IPS-20b (cell line): ENCODE data around the gene ATXN2L.
A peak's percentile ranks its signal among the peaks of the same experiment; 100 is the strongest.

Source experiments
- H3K27ac ChIP-seq: one replicate; pipeline ENCODE4 v1.5.1; 2013; ENCODE audit warnings: low read length
- H3K27me3 ChIP-seq: 2 replicates; pipeline ENCODE4 v1.6.1; 2013; ENCODE audit warnings: mild to moderate bottlenecking, low read length, inconsistent platforms; ENCODE audit not compliant: insufficient read depth
- H3K36me3 ChIP-seq: 2 replicates; pipeline ENCODE4 v1.6.1; 2013; ENCODE audit warnings: low read depth, mild to moderate bottlenecking, inconsistent platforms, low read length, moderate library complexity; ENCODE audit not compliant: insufficient read depth
- H3K4me1 ChIP-seq: 2 replicates; pipeline ENCODE4 v1.6.1; 2013; ENCODE audit warnings: mild to moderate bottlenecking, control low read depth, inconsistent platforms, low read length, moderate library complexity; ENCODE audit not compliant: insufficient read depth
- H3K4me3 ChIP-seq: 2 replicates; pipeline ENCODE4 v1.5.1; 2013; ENCODE audit warnings: mild to moderate bottlenecking, low read length, inconsistent platforms
- H3K9ac ChIP-seq: 2 replicates; pipeline ENCODE4 v1.6.1; 2013; ENCODE audit warnings: low read depth, mild to moderate bottlenecking, inconsistent platforms, low read length, moderate library complexity
- H3K9me3 ChIP-seq: 2 replicates; pipeline ENCODE4 v1.6.1; 2013; ENCODE audit warnings: mild to moderate bottlenecking, low read depth, low read length, inconsistent platforms; ENCODE audit not compliant: insufficient read depth

ATXN2L gene

GRCh38 chr16:28826141-28826540, 3.3 kb downstream of the ATXN2L start:
- H3K9ac ChIP-seq, result 0 out of 2 replicates have a peak overlapping the region, but pooled peaks have one; percentile 7
- peaks cover 7% of the 10 kb centered on the region for H3K4me1 ChIP-seq
- no peak overlapping the region for H3K27ac ChIP-seq
- no peaks in the 10 kb centered on the region for H3K9me3 ChIP-seq
- no peaks in the 10 kb centered on the region for H3K27me3 ChIP-seq
- H3K36me3 ChIP-seq, result peaks cover 67% of the 10 kb centered on the region
- H3K4me3 ChIP-seq, result peak overlapping the region; percentile 95; the same call in 1 of the 2 replicates

DNA sequence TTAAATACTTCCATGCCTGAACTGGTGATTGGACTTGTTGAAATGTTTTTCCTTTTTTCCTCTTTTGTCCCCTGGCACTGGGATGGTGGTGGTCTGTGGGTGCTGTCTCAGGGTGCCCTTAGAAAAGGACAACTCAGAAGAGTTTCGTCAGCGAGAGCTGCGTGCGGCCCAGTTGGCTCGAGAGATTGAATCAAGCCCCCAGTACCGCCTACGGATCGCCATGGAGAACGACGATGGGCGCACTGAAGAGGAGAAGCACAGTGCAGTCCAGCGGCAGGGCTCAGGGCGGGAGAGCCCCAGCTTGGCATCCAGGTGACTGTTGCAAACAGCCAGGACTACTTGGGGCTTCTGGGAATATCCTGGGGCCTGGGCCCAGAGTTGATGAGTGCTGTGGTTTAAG, 6.9 kb downstream of the ATXN2L start:
- Histone ChIP-seq H3K4me3 (no peak overlapping the region), H3K36me3 (peaks cover 99% of the 10 kb centered on the region), H3K9ac (no peak overlapping the region), H3K27ac (no peak overlapping the region), H3K27me3 (no peaks in the 10 kb centered on the region), H3K9me3 (no peaks in the 10 kb centered on the region), H3K4me1 (peaks cover 7% of the 10 kb centered on the region)

GRCh38 chr16:28830531-28830930, 7.7 kb downstream of the ATXN2L start:
- Histone ChIP-seq H3K27ac (no peak overlapping the region), H3K4me3 (no peak overlapping the region), H3K9ac (no peak overlapping the region), H3K4me1 (no peaks in the 10 kb centered on the region; the same call in 1 of the 2 replicates), H3K36me3 (peaks cover 100% of the 10 kb centered on the region), H3K27me3 (no peaks in the 10 kb centered on the region), H3K9me3 (no peaks in the 10 kb centered on the region)

GRCh38 chr16:28834349-28834748, 11.6 kb downstream of the ATXN2L start:
- no peaks in the 10 kb centered on the region for H3K4me1 ChIP-seq
- no peak overlapping the region for H3K9ac ChIP-seq
- H3K27ac ChIP-seq, result no peak overlapping the region
- no peaks in the 10 kb centered on the region for H3K27me3 ChIP-seq
- peaks cover 94% of the 10 kb centered on the region for H3K36me3 ChIP-seq
- no peak overlapping the region for H3K4me3 ChIP-seq
- H3K9me3 ChIP-seq, result no peaks in the 10 kb centered on the region

GRCh38 chr16:28834873-28835863, 12.4 kb downstream of the ATXN2L start:
- no peaks in the 10 kb centered on the region for H3K27me3 ChIP-seq
- no peak overlapping the region for H3K4me3 ChIP-seq
- H3K9ac ChIP-seq, result no peak overlapping the region
- no peaks in the 10 kb centered on the region for H3K4me1 ChIP-seq
- H3K9me3 ChIP-seq, result no peaks in the 10 kb centered on the region
- H3K27ac ChIP-seq, result no peak overlapping the region
- H3K36me3 ChIP-seq, result peaks cover 86% of the 10 kb centered on the region

GRCh38 chr16:28835864-28836760, 13.3 kb downstream of the ATXN2L start:
- Histone ChIP-seq H3K27ac (no peak overlapping the region), H3K36me3 (peaks cover 77% of the 10 kb centered on the region), H3K9me3 (no peaks in the 10 kb centered on the region), H3K9ac (no peak overlapping the region), H3K27me3 (no peaks in the 10 kb centered on the region), H3K4me3 (no peak overlapping the region), H3K4me1 (no peaks in the 10 kb centered on the region)

- peaks cover 71% of the 10 kb centered on the region for H3K36me3 ChIP-seq
- H3K4me1 ChIP-seq, result no peaks in the 10 kb centered on the region
- no peak overlapping the region for H3K27ac ChIP-seq
- H3K27me3 ChIP-seq, result no peaks in the 10 kb centered on the region
- no peak overlapping the region for H3K9ac ChIP-seq
- no peaks in the 10 kb centered on the region for H3K9me3 ChIP-seq
- no peak overlapping the region for H3K4me3 ChIP-seq
These were observed 13.9 kb downstream of the ATXN2L start for GRCh38 chr16:28836761-28837064.

DNA sequence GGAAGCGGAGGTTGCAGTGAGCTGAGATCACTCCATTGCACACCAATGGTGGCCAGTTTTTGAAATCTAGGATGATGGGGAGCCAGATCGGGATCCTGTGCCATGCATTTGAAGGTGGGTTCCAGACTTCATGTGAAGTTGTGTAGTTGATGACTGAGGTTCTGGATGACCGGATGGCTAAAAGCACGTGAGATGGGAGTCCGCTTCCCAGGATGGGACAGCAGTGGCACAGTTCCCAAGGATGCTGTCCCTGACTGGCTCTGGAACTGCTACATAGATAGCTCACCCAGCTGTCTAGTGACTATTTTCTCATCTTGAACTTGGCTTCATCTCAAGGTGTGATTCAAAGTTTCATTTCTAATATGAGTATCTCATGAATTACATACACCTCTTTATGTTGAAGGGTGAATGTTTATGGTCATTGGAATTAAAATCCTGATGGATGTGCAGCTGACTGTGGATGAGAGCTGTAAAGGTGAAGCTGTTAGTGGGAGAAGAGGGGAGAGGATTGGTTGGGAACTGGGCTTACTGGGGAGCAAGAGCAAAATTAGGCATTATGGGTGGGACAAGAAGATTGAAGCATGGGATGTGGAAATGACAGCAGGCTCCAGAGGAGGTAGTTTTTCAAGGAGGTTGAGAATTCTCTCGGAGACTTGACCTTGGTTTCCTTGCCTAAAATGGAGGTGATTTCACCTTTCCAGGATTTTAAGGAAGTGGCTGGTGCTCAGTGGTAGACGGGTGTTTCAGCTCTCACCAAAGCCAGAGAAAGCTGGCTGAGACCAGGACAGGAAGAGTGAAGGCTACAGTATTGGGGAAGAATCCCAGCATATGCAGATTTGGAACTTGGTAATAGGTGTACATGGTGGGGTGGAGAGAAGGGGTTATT, 15.1 kb downstream of the ATXN2L start:
- Histone ChIP-seq H3K27ac (no peak overlapping the region), H3K4me1 (no peaks in the 10 kb centered on the region), H3K27me3 (no peaks in the 10 kb centered on the region), H3K9me3 (no peaks in the 10 kb centered on the region), H3K36me3 (peaks cover 71% of the 10 kb centered on the region), H3K4me3 (no peak overlapping the region), H3K9ac (no peak overlapping the region)

DNA sequence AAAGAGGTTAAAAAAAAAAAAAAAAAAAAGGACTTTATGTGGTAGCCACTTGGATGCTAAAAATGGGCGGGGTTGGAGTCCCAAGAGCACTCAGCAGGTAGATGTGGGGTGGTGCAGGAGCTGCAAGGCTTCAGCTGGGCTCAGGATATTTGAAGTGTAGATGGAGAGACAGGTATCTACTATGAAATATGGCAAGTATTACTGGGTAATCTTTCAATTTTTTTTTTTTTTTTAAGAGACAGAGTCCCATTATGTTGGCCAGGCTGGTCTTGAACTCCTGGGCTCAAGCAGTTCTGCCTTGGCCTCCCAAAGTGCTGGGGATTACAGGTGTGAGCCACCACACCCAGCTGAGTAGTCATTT, 15.7 kb downstream of the ATXN2L start:
- Histone ChIP-seq H3K27ac (no peak overlapping the region), H3K27me3 (no peaks in the 10 kb centered on the region), H3K9ac (no peak overlapping the region), H3K4me1 (no peaks in the 10 kb centered on the region), H3K36me3 (peaks cover 71% of the 10 kb centered on the region), H3K9me3 (no peaks in the 10 kb centered on the region), H3K4me3 (no peak overlapping the region)

DNA sequence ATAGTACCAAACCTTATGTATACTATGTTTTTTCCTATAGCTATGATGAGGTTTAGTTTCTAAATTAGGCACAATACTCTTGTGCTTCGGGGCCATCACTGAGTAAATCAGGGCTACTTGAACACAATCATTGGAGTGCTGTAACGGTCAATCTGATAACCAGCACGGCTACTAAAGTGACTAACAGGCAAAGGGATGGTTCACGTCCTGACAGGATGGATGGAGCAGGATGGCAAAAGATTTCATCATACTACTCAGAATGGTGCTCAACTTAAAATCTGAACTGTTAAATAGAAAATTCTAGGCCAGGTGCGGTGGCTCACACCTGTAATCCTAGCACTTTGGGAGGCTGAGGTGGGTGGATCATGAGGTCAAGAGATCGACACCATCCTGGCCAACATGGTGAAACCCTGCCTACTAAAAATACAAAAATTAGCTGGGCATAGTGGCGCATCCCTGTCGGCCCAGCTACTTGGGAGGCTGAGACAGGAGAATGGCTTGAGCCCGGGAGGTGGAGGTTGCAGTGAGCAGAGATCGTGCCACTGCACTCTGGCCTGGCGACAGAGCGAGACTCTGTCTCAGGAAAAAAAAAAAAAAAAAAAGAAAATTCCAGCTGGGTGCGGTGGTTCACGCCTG, 16.3 kb downstream of the ATXN2L start:
- Histone ChIP-seq H3K27me3 (no peaks in the 10 kb centered on the region), H3K4me3 (no peak overlapping the region), H3K27ac (no peak overlapping the region), H3K4me1 (no peaks in the 10 kb centered on the region), H3K36me3 (peaks cover 71% of the 10 kb centered on the region), H3K9ac (no peak overlapping the region), H3K9me3 (no peaks in the 10 kb centered on the region)

DNA sequence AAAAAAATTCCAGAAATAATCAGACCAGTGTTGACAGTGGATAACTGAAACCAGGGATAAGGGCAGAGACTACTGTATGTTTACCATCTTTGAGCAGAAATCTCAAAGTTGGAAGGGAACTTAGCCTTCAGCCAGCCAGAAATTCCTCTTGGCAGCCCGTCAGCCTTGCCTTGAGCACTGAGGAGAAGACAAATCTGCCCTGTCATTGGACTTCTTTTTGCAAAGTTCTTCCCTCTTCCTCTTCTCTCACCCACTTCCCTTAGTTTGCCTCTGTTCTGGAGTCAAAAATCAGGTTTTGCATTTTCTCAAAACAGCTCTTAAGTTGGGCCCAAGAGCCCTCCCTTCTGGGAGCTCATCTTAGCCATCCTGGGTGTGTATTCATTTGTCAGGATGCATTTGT, 17.1 kb downstream of the ATXN2L start:
- H3K4me1 ChIP-seq, result peaks cover under 1% of the 10 kb centered on the region; the same call in 1 of the 2 replicates
- no peak overlapping the region for H3K27ac ChIP-seq
- H3K9ac ChIP-seq, result no peak overlapping the region
- peaks cover 71% of the 10 kb centered on the region for H3K36me3 ChIP-seq
- H3K4me3 ChIP-seq, result no peak overlapping the region
- H3K27me3 ChIP-seq, result no peaks in the 10 kb centered on the region
- no peaks in the 10 kb centered on the region for H3K9me3 ChIP-seq
